HG02763 (cell line): ENCODE results near the gene SLC4A5.

Source experiments
- ATAC-seq: cut with Tn5 transposase; IDR thresholded peaks from one replicate; pipeline ENCODE4 v1.9.1; 2021; ENCODE audit warnings: mild to moderate bottlenecking, moderate library complexity; ENCODE audit not compliant: unreplicated experiment

The SLC4A5 gene

GRCh38 chr2:74275228-74275627, 68.0 kb downstream of the SLC4A5 start:
- ATAC-seq = no peak

- no peak for ATAC-seq
Measured at GRCh38 chr2:74269667-74270066, 73.5 kb downstream of the SLC4A5 start.

- ATAC-seq = no peak
Measured at GRCh38 chr2:74267068-74267467, 76.1 kb downstream of the SLC4A5 start.

- ATAC-seq = no peak
Measured at GRCh38 chr2:74264281-74264680, 78.9 kb downstream of the SLC4A5 start.

- ATAC-seq = no peak
Measured at GRCh38 chr2:74262681-74263080, 80.5 kb downstream of the SLC4A5 start.

- no peak for ATAC-seq
Measured at GRCh38 chr2:74261204-74261864, 81.9 kb downstream of the SLC4A5 start.

- ATAC-seq = no peak
Measured at GRCh38 chr2:74260495-74260894, 82.7 kb downstream of the SLC4A5 start.

- no peak for ATAC-seq
Measured at GRCh38 chr2:74259733-74260132, 83.5 kb downstream of the SLC4A5 start.

GRCh38 chr2:74259191-74259590, 84.0 kb downstream of the SLC4A5 start:
- no peak for ATAC-seq

GRCh38 chr2:74255660-74256213, 87.5 kb downstream of the SLC4A5 start:
- no peak for ATAC-seq

GRCh38 chr2:74253971-74254310, 89.3 kb downstream of the SLC4A5 start:
- no peak for ATAC-seq

GRCh38 chr2:74253306-74253970, 89.8 kb downstream of the SLC4A5 start:
- ATAC-seq = no peak

- ATAC-seq = no peak
Measured at GRCh38 chr2:74252862-74253261, 90.4 kb downstream of the SLC4A5 start.

GRCh38 chr2:74252036-74252435, 91.2 kb downstream of the SLC4A5 start:
- no peak for ATAC-seq

GRCh38 chr2:74250189-74250631, 93.0 kb downstream of the SLC4A5 start:
- no peak for ATAC-seq

GRCh38 chr2:74249406-74250122, 93.7 kb downstream of the SLC4A5 start:
- no peak for ATAC-seq

- no peak for ATAC-seq
Measured at GRCh38 chr2:74246496-74247195, 96.6 kb downstream of the SLC4A5 start.

- no peak for ATAC-seq
Measured at GRCh38 chr2:74244286-74244685, 98.9 kb downstream of the SLC4A5 start.

- ATAC-seq = no peak
Measured at GRCh38 chr2:74242354-74243071, 100.7 kb downstream of the SLC4A5 start.

- ATAC-seq = no peak
Measured at GRCh38 chr2:74239346-74239745, 103.9 kb downstream of the SLC4A5 start.

- ATAC-seq = no peak
Measured at GRCh38 chr2:74238879-74239278, 104.3 kb downstream of the SLC4A5 start.
